Fibroblast of the conjunctiva (primary cell): ENCODE results near the gene TRMT6.

ENCODE experiments used
- DNase-seq: peaks from one replicate; pipeline ENCODE4 v3.0.0-alpha.2; 2010; ENCODE audit warnings: low read depth

The TRMT6 gene

GRCh38 chr20:5895626-5896025 lies 54.7 kb downstream of the TRMT6 start:
- DNase-seq, result no peak

DNA sequence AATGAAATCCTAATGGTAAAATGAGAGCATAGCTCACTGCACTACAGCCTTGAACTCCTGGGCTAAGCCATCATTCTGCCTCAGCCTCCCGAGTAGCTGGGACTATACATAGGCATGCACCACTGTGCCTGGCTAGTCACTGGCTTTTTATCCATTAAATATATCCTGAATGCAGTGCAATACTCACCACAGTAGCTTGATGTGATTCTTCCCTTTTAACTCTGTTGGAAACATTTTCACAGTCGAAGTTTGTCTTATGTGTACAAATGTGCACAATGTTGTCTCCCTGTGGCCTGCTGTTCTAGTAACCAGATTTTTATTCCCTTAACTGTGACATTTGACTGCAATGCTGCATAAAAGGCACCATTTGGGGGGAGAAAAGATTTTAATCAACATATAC lies 56.7 kb downstream of the TRMT6 start:
- DNase-seq, result no peak

- DNase-seq, result no peak
These were observed 57.3 kb downstream of the TRMT6 start for GRCh38 chr20:5893052-5893451.

GRCh38 chr20:5890773-5891441 lies 59.4 kb downstream of the TRMT6 start:
- no peak for DNase-seq

- no peak for DNase-seq
These were observed 62.3 kb downstream of the TRMT6 start for GRCh38 chr20:5888041-5888440.

DNA sequence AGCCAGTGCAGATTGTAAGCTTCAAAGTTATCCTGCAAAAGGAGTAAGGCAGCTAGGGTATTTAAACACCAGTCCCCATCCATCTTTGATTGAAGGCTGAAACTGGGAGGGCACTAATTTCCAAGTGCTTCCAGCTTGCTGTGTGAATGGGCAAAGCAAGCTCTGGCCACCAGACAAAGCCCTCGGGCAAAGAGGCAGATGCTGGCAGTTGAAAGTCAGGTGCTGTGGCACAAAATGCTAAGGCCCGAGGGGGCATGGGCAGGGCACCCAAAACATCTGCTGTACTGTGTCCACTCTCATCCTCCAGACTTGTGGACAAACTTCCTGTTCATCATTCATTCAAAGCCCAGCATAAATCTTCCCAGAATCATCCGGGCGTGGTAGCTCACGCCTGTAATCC lies 62.9 kb downstream of the TRMT6 start:
- no peak for DNase-seq
